GM23338 (cell line): ENCODE results near the gene CX3CL1. TPM values are rescaled to one million over a fixed set of nuclear protein-coding genes. Genes with fewer than 3 reads are reported as not detected.

ENCODE experiments used
- ATAC-seq: fragments of 200-7000 bp; cut with Tn5 transposase; 3 replicates; pipeline ENCODE4 v1.9.1; 2020
- DNase-seq: peaks from one replicate; pipeline ENCODE4 v3.0.0-alpha.2; 2015; ENCODE audit warnings: low spot score
- H2AFZ ChIP-seq: fragments of 200-600 bp; sonication (generic); 2 replicates; pipeline ENCODE4 v1.8.0; 2016; ENCODE audit warnings: antibody characterized with exemption, mild to moderate bottlenecking, moderate library complexity
- H3F3A ChIP-seq: fragments of 200-600 bp; sonication (generic); replicated peaks from 2 replicates; pipeline ENCODE4 v1.8.0; 2017; ENCODE audit warnings: antibody characterized with exemption, mixed run types, low read depth
- H3K27ac ChIP-seq: fragments of 200-600 bp; sonication (generic); 2 replicates; pipeline ENCODE4 v1.6.1; 2016; ENCODE audit warnings: low read depth
- H3K27me3 ChIP-seq: fragments of 200-600 bp; sonication (generic); 2 replicates; pipeline ENCODE4 v1.8.0; 2016; ENCODE audit warnings: mild to moderate bottlenecking, mixed run types, moderate library complexity; ENCODE audit not compliant: insufficient read depth
- H3K36me3 ChIP-seq: fragments of 200-600 bp; sonication (generic); 2 replicates; pipeline ENCODE4 v1.8.0; 2016; ENCODE audit warnings: mild to moderate bottlenecking; ENCODE audit not compliant: insufficient read depth
- H3K4me1 ChIP-seq: fragments of 200-600 bp; sonication (generic); 2 replicates; pipeline ENCODE4 v1.8.0; 2016; ENCODE audit warnings: mild to moderate bottlenecking, moderate library complexity; ENCODE audit not compliant: insufficient read depth
- H3K4me2 ChIP-seq: fragments of 200-600 bp; sonication (generic); 2 replicates; pipeline ENCODE4 v1.7.1; 2017; ENCODE audit warnings: mixed run types
- H3K4me3 ChIP-seq: fragments of 200-600 bp; sonication (generic); 2 replicates; pipeline ENCODE4 v1.6.1; 2016; ENCODE audit warnings: mixed run types
- H3K79me2 ChIP-seq: fragments of 200-600 bp; sonication (generic); replicated peaks from 2 replicates; pipeline ENCODE4 v1.8.0; 2017; ENCODE audit warnings: mild to moderate bottlenecking; ENCODE audit not compliant: insufficient read depth
- H3K9me2 ChIP-seq: fragments of 200-600 bp; sonication (generic); 2 replicates; pipeline ENCODE4 v1.8.0; 2017; ENCODE audit not compliant: insufficient read depth
- H4K20me1 ChIP-seq: fragments of 200-600 bp; sonication (generic); replicated peaks from 2 replicates; pipeline ENCODE4 v1.8.0; 2017; ENCODE audit warnings: mild to moderate bottlenecking; ENCODE audit not compliant: insufficient read depth
- H3K27ac Mint-ChIP-seq: 2 replicates; pipeline ENCODE4 v1.8.0; 2020; ENCODE audit warnings: inconsistent platforms, mild to moderate bottlenecking, moderate library complexity, mixed read lengths
- H3K27me3 Mint-ChIP-seq: 3 replicates; pipeline ENCODE4 v1.8.0; 2022; ENCODE audit warnings: low read depth, mild to moderate bottlenecking, moderate library complexity, mixed read lengths, inconsistent platforms; ENCODE audit not compliant: insufficient read depth, poor library complexity
- H3K36me3 Mint-ChIP-seq: 3 replicates; pipeline ENCODE4 v1.8.0; 2021; ENCODE audit warnings: low read depth, mild to moderate bottlenecking, inconsistent platforms, moderate library complexity, mixed read lengths
- H3K4me1 Mint-ChIP-seq: 3 replicates; pipeline ENCODE4 v1.8.0; 2020; ENCODE audit warnings: mild to moderate bottlenecking, inconsistent platforms, mixed read lengths
- H3K4me3 Mint-ChIP-seq: 3 replicates; pipeline ENCODE4 v1.8.0; 2021; ENCODE audit warnings: moderate library complexity, mild to moderate bottlenecking, inconsistent platforms, mixed read lengths
- H3K9me3 Mint-ChIP-seq: 3 replicates; pipeline ENCODE4 v1.8.0; 2020; ENCODE audit warnings: moderate library complexity, mild to moderate bottlenecking, inconsistent platforms, mixed read lengths
- EZH2 ChIP-seq: fragments of 200-600 bp; sonication (generic); IDR thresholded peaks from one replicate; pipeline ENCODE4 v1.8.0; 2017; ENCODE audit warnings: antibody characterized with exemption, mild to moderate bottlenecking, low read depth; ENCODE audit not compliant: unreplicated experiment
- POLR2AphosphoS5 ChIP-seq: IDR thresholded peaks from 2 replicates; pipeline ENCODE4 v1.6.1; 2016; ENCODE audit warnings: antibody characterized with exemption, low read depth
- ZNF331 ChIP-seq: fragments of 250-450 bp; sonication (Bioruptor Pico); IDR thresholded peaks from 2 replicates; pipeline ENCODE4 v1.5.0; 2020; ENCODE audit warnings: low read depth, mild to moderate bottlenecking, moderate library complexity
- polyA plus RNA-seq: library from polyadenylated mRNA; unstranded; fragments of >200 nt; fragmentation: Nextera tagmentation; extraction: Ambion mirVana; gene quantifications from 2 replicates; pipeline ENCODE4 v1.2.1, GENCODE V29; 2016
- total RNA-seq: library from RNA; depleted of rRNA; stranded (reverse); fragments of >200 nt; shearing (Covaris generic); gene quantifications from 2 replicates; pipeline ENCODE4 v1.2.3, GENCODE V29; 2014
- TF ChIP-seq, protein P1 (sequence below): IDR thresholded peaks from one replicate; pipeline ENCODE4 v1.6.1; 2018; ENCODE audit warnings: antibody characterized with exemption; ENCODE audit not compliant: unreplicated experiment
- TF ChIP-seq, protein P2 (sequence below), 2 experiments: fragments of 200-600 bp in 1 of 2; sonication (generic) in 1 of 2; conservative IDR thresholded peaks; 2 replicates each; pipeline versions ENCODE4 v1.5.1 to v1.6.1; 2016 to 2017; ENCODE audit warnings: antibody characterized with exemption in 2 of 2, low read depth in 2 of 2, mild to moderate bottlenecking in 2 of 2, moderate library complexity in 1 of 2
- TF ChIP-seq, protein P3 (sequence below): fragments of 250-450 bp; sonication (Bioruptor Pico); IDR thresholded peaks from 2 replicates; pipeline ENCODE4 v1.5.0; 2020; ENCODE audit warnings: mild to moderate bottlenecking, moderate library complexity

Gene CX3CL1
- total and polyA plus RNA-seq, 2 experiments from 2014 or later: 0.24 to 2.8 TPM

DNA sequence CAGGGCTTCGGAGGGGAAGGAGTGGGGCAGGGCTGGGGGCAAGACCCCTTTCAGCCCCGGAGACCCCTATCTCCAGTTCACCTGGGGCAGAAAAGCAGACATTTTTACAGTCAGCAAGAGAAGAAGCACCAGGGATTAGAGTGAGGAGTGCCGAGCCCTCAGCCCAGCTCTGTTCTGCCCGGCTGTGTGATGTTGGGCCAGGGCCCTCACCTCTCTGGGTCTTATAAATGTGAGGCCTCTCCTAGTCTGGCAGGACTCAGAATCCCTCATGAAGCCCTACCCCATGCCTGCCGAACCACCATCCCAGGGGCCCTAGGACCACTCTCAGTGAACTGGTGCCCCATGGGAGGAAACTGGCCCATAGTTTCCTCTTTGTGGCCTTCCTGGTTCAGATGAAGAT lies 12.8 kb downstream of the CX3CL1 start:
- Mint-ChIP-seq H3K9me3 (no peaks in the 10 kb centered on the region; the same call in 2 of the 3 replicates), H3K27ac (no peak overlapping the region), H3K4me3 (no peak overlapping the region), H3K27me3 (peaks cover 13% of the 10 kb centered on the region), H3K36me3 (no peaks in the 10 kb centered on the region), H3K4me1 (peaks cover 4% of the 10 kb centered on the region)
- Histone ChIP-seq H3K9me2 (no peaks in the 10 kb centered on the region), H3K27me3 (no peaks in the 10 kb centered on the region), H3K4me3 (no peak overlapping the region), H2AFZ (no peak overlapping the region), H3K27ac (no peak overlapping the region), H3K4me1 (no peaks in the 10 kb centered on the region), H3K36me3 (no peaks in the 10 kb centered on the region), H3K4me2 (no peak overlapping the region), H3F3A (0 out of 2 replicates have a peak, but pooled peaks cover 4% of the 10 kb centered on the region), H3K79me2 (no peaks in the 10 kb centered on the region), H4K20me1 (no peaks in the 10 kb centered on the region)
- DNase-seq (no peak), ATAC-seq (no peak)
- no peak for TF ChIP-seq EZH2
- TF ChIP-seq, protein P1, sequence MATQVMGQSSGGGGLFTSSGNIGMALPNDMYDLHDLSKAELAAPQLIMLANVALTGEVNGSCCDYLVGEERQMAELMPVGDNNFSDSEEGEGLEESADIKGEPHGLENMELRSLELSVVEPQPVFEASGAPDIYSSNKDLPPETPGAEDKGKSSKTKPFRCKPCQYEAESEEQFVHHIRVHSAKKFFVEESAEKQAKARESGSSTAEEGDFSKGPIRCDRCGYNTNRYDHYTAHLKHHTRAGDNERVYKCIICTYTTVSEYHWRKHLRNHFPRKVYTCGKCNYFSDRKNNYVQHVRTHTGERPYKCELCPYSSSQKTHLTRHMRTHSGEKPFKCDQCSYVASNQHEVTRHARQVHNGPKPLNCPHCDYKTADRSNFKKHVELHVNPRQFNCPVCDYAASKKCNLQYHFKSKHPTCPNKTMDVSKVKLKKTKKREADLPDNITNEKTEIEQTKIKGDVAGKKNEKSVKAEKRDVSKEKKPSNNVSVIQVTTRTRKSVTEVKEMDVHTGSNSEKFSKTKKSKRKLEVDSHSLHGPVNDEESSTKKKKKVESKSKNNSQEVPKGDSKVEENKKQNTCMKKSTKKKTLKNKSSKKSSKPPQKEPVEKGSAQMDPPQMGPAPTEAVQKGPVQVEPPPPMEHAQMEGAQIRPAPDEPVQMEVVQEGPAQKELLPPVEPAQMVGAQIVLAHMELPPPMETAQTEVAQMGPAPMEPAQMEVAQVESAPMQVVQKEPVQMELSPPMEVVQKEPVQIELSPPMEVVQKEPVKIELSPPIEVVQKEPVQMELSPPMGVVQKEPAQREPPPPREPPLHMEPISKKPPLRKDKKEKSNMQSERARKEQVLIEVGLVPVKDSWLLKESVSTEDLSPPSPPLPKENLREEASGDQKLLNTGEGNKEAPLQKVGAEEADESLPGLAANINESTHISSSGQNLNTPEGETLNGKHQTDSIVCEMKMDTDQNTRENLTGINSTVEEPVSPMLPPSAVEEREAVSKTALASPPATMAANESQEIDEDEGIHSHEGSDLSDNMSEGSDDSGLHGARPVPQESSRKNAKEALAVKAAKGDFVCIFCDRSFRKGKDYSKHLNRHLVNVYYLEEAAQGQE: no peak
- TF ChIP-seq, protein P2, sequence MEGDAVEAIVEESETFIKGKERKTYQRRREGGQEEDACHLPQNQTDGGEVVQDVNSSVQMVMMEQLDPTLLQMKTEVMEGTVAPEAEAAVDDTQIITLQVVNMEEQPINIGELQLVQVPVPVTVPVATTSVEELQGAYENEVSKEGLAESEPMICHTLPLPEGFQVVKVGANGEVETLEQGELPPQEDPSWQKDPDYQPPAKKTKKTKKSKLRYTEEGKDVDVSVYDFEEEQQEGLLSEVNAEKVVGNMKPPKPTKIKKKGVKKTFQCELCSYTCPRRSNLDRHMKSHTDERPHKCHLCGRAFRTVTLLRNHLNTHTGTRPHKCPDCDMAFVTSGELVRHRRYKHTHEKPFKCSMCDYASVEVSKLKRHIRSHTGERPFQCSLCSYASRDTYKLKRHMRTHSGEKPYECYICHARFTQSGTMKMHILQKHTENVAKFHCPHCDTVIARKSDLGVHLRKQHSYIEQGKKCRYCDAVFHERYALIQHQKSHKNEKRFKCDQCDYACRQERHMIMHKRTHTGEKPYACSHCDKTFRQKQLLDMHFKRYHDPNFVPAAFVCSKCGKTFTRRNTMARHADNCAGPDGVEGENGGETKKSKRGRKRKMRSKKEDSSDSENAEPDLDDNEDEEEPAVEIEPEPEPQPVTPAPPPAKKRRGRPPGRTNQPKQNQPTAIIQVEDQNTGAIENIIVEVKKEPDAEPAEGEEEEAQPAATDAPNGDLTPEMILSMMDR (conservative IDR thresholded peaks at IDR 0.05; ENCODE audit: low read depth in 2 of 2): no peak
- no peak for TF ChIP-seq ZNF331 (CRISPR knock-in tag)

DNA sequence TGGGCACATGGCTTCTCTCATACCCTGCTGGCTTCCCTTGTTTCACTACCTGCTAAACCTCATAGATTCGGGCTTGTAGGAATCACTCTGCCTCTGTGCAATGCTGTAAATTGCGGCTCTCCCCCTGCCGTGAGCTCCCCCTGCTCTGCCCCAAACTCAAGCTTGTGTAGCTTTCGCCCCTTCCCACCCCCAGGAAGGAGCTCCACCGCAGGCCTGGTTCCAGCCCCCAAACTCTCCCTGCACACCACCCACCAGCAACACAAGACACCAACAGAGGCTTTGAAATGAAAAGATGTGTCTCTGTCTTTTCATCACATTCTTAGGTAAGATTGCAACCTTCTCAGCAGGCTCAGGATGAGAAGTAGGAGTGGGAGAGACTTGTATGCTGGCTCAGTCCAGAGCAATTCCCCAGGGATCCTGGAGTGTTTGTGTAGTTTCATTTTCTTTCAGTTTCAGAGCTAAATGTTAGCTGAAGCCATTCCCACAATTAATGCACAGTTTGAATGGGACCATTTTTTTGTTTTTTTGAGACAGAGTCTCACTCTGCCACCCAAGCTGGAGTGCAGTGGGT lies 14.2 kb downstream of the CX3CL1 start:
- no peaks in the 10 kb centered on the region for H4K20me1 ChIP-seq
- H3K4me1 ChIP-seq: no peaks in the 10 kb centered on the region
- H3K9me2 ChIP-seq: no peaks in the 10 kb centered on the region
- Mint-ChIP-seq H3K36me3 (no peaks in the 10 kb centered on the region), H3K4me3 (no peak overlapping the region), H3K9me3 (no peaks in the 10 kb centered on the region; the same call in 2 of the 3 replicates), H3K27ac (no peak overlapping the region), H3K4me1 (peaks cover 4% of the 10 kb centered on the region), H3K27me3 (peaks cover 16% of the 10 kb centered on the region)
- no peak overlapping the region for H3K4me2 ChIP-seq
- no peak overlapping the region for H3K27ac ChIP-seq
- no peaks in the 10 kb centered on the region for H3K36me3 ChIP-seq
- ATAC-seq: no peak; the same call in 2 of the 3 replicates
- H3K4me3 ChIP-seq: no peak overlapping the region
- 0 out of 2 replicates have a peak overlapping the region, but pooled peaks have one; percentile 43 for H2AFZ ChIP-seq
- no peaks in the 10 kb centered on the region for H3K79me2 ChIP-seq
- H3F3A ChIP-seq: 0 out of 2 replicates have a peak, but pooled peaks cover 4% of the 10 kb centered on the region
- H3K27me3 ChIP-seq: no peaks in the 10 kb centered on the region
- no peak for DNase-seq
- TF ChIP-seq POLR2AphosphoS5 (no peak), EZH2 (no peak), ZNF331 (CRISPR knock-in tag) (no peak)
- TF ChIP-seq, protein P3, sequence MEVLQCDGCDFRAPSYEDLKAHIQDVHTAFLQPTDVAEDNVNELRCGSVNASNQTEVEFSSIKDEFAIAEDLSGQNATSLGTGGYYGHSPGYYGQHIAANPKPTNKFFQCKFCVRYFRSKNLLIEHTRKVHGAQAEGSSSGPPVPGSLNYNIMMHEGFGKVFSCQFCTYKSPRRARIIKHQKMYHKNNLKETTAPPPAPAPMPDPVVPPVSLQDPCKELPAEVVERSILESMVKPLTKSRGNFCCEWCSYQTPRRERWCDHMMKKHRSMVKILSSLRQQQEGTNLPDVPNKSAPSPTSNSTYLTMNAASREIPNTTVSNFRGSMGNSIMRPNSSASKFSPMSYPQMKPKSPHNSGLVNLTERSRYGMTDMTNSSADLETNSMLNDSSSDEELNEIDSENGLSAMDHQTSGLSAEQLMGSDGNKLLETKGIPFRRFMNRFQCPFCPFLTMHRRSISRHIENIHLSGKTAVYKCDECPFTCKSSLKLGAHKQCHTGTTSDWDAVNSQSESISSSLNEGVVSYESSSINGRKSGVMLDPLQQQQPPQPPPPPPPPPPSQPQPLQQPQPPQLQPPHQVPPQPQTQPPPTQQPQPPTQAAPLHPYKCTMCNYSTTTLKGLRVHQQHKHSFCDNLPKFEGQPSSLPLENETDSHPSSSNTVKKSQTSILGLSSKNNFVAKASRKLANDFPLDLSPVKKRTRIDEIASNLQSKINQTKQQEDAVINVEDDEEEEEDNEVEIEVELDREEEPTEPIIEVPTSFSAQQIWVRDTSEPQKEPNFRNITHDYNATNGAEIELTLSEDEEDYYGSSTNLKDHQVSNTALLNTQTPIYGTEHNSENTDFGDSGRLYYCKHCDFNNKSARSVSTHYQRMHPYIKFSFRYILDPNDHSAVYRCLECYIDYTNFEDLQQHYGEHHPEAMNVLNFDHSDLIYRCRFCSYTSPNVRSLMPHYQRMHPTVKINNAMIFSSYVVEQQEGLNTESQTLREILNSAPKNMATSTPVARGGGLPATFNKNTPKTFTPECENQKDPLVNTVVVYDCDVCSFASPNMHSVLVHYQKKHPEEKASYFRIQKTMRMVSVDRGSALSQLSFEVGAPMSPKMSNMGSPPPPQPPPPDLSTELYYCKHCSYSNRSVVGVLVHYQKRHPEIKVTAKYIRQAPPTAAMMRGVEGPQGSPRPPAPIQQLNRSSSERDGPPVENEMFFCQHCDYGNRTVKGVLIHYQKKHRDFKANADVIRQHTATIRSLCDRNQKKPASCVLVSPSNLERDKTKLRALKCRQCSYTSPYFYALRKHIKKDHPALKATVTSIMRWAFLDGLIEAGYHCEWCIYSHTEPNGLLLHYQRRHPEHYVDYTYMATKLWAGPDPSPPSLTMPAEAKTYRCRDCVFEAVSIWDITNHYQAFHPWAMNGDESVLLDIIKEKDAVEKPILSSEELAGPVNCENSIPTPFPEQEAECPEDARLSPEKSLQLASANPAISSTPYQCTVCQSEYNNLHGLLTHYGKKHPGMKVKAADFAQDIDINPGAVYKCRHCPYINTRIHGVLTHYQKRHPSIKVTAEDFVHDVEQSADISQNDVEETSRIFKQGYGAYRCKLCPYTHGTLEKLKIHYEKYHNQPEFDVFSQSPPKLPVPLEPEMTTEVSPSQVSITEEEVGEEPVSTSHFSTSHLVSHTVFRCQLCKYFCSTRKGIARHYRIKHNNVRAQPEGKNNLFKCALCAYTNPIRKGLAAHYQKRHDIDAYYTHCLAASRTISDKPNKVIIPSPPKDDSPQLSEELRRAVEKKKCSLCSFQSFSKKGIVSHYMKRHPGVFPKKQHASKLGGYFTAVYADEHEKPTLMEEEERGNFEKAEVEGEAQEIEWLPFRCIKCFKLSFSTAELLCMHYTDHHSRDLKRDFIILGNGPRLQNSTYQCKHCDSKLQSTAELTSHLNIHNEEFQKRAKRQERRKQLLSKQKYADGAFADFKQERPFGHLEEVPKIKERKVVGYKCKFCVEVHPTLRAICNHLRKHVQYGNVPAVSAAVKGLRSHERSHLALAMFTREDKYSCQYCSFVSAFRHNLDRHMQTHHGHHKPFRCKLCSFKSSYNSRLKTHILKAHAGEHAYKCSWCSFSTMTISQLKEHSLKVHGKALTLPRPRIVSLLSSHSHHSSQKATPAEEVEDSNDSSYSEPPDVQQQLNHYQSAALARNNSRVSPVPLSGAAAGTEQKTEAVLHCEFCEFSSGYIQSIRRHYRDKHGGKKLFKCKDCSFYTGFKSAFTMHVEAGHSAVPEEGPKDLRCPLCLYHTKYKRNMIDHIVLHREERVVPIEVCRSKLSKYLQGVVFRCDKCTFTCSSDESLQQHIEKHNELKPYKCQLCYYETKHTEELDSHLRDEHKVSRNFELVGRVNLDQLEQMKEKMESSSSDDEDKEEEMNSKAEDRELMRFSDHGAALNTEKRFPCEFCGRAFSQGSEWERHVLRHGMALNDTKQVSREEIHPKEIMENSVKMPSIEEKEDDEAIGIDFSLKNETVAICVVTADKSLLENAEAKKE: no peak
